Stimulated activated CD8-positive, alpha-beta memory T cell treated with anti-CD3 and anti-CD28 coated beads, Interleukin-12 subunit alpha, Interleukin-12 subunit beta, amount 100 ng/mL, for 1 hour (primary cell): ENCODE results near the gene AUTS2.

ENCODE experiments used
- DNase-seq: peaks from one replicate; pipeline ENCODE4 v3.0.0-alpha.2; 2020; ENCODE audit warnings: low read depth

The AUTS2 gene

DNA sequence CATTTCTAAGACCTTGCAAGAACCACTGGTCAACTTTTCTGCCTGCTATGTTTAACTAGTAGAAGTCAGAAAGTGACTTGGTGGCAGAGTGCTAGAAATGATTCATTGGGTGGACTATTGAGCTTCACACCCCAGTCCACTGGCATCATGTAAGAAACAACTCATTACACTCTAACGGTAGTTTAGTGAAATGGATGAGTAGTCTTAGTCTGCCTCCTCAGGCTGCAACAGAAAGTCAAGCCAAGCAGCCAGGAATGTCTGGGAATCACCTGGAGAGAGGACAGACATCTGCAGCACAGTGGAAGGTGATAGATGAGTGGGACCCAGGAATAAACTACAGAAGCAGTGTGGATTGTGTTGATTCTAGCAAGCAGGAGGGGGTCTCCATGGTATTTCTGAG, 125.4 kb downstream of the AUTS2 start:
- DNase-seq: no peak

DNA sequence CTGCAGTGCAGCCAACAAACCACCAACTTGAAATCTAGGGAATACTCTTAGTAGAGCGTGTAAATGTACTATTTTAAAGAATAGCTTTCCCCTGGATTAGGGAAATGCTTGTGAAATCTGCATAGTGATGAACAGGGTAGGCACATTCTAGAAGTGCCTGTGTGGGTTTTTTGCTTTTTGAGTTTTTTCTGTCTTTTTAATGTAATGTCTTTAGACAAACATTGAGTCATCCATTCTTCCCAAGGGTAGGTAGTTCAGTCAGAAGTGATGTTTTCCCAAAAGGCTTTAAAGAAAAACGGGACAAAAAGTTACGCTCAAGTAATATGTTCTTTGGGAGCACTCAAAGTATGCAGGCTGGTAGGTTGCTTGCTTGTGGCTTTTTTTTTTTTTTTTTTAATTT, 130.0 kb downstream of the AUTS2 start:
- no peak for DNase-seq

DNA sequence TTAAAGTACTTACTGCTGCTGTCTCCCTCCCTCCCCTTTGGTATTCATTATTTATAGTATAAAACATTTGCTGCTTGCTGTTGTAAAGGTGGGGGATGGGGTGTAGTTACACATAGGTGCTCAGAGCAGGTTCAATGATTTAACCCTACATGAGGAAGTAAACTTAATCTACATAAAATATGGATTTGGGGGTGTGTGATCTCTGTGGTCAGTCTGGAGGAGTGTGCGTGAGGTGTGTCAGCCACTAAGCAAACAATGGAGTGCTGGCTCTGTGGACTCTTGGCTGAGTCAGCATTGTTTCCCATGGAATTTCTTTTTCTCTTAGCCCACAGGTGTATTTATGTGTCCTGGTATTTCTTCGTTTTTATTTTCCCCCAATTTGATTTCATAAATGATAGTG, 133.9 kb downstream of the AUTS2 start:
- no peak for DNase-seq

DNA sequence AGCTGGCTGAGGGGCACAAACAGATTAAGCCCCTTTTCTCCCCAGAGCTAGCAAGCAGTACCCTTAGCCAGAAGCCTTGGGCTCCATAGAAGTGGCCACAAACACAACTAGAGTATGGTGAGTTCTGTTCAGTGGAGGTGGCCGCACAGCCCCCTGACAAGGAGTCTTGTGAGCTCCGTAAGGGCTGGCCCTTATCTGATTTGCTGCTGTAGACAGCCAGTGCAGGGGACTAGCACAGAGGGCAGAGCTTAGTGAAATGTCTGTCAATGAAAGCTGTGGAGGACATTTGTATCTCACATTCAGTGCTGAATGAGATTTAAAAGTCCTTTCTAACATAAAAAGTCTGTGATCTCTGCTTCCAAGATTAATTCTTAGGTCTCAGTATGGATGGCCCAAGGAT, 137.3 kb downstream of the AUTS2 start:
- DNase-seq: no peak

DNA sequence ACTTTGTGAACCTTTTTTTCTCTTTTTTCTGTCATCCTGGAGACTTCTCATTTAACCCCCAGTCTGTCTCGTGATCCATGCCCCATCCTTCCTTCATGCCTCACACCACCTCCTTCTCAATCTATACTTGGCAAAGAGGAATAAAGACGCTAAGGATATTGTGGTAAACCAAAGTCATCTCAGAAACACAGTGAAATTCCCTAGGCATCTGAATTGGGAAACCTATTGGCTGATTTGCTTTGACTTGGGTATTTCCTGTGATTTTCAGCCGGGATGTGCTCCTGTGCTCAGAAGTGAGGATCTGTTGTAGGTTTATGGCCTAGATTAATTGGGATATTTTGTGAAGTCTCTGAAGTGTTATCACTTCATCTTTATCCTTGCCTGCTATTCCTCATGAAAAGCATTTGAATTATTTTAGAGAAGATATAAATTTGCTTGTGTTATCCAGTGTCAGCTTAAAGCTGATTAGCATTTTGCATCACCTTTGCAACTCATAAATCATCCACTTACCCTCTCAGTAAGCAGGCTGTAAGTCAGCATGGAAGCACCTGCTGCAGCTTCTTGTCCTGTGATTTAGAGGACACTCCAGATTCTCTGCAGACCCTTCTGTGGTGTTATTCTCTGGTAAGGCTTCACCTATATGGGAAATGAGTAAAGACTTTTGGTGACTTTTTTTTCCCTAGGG, 138.0 kb downstream of the AUTS2 start:
- no peak for DNase-seq

DNA sequence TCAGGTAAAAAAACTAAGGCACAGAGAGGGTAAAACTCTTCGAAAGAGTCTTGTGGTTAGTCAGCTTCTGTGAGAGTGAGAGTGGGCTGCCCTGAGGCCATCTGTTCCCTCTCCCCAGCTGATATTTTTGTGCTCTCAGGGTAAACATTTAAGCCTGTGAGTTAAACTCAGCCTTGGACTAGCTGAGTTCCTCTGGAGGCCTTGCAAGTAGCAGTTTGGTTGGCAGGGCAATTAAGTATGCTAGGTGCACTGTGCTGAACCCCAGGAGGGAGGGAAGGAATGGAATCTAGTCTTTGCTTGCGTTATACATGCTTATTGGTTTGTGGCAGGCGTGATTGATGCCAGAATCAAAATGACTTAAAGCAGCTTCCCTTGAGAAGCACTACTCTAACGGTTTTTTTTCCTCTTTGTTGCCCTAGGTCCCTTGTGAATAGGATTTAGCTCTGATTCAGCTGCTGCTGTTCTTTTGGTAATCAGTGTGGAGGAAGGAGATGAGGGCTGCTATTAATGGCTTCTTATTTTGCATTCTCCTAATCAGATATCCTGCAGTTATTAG, 140.2 kb downstream of the AUTS2 start:
- no peak for DNase-seq

DNA sequence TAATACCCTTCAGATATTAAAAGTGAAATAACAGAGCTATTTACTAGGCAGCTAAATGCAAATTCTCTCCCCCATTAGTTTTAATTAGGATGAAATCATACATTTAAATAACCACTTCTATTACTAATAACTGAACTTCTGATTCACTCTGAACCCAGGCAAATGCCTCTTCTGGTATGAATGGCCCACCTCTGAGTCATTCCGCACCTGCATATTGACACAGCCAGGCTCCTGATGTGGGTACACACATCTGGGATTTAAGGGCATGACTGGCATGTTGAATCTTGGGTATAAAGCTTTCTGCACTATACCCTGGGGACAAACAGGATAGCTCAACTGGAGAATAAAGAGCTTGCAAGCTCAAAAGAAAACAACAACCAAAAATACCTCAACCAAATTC, 140.9 kb downstream of the AUTS2 start:
- DNase-seq: no peak

DNA sequence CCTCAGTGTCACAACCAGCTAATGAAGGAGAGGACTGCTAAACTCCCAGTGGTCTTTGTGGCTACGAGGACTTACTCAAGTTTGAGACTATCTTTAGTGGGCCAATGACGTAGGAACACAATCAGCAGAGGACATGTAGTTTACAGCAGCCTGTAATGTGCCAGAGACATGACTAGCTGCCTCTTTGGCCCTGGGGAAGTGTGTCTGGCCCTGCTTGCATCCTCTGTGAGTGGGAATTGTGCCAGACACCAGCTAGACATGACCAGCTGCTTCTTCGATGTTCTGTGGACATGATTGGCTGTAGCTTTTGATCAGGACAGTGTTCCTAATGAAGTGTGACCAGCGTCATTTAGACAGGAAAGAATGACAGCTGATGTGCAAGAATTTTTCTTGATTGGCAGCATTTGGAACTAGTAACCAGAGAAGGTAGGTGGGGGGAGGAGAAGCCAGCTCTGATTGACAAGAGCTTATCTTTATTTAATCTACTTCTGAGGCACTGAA, 141.7 kb downstream of the AUTS2 start:
- no peak for DNase-seq

DNA sequence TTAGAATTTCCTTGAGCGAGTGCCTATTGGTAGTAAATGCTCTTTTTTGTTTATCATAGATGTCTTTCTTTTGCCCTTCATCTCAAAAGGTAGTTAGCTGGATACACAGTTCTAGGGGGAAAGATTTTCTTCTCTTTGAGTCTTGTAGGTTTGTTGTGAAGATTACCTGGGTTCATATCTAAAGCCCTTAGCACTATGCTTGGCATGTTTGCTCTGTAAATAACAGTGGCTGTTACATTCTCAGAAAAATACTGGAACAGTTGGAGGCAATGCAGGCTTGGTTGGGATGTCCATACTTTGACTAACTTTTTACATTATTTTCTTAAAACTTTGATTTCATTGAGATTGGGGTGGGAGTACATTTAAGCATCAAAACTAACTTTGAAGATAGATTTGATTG, 144.0 kb downstream of the AUTS2 start:
- DNase-seq: no peak

DNA sequence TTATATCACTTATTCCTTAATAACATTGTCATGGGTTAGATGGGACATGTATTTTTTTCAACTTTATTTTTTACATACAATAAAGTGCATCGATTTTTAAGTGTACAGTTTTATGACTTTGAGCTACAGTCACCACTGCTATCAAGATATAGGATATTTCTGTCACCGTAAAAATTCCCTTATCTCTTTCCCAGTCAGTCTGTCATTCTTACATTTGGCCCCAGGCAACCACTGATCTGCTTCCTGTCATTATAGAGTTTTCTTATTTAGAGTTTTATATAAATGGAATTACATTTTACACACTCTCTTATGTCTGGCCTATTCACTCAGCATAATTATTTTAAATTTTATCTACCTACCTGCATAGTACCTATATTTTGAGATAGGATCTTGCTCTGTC, 145.2 kb downstream of the AUTS2 start:
- DNase-seq: no peak

DNA sequence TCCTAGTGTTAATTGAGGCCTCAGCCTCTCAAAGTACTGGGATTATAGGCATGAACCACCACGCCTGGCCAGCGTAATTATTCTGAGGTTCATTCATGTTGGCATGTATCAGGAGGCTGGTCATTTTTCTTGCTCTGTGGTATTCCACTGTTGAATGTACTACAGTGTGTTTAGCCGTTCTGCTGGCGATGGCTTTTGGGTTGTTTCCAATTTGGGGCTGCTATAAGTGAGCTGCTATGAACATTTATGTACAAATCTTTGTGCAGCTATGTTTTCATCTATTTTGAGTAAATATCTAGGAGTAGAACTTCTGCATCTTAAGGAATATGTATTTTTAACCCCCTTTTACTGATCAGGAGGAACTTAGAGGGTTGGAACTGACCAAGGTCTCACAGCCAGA, 145.8 kb downstream of the AUTS2 start:
- no peak for DNase-seq

DNA sequence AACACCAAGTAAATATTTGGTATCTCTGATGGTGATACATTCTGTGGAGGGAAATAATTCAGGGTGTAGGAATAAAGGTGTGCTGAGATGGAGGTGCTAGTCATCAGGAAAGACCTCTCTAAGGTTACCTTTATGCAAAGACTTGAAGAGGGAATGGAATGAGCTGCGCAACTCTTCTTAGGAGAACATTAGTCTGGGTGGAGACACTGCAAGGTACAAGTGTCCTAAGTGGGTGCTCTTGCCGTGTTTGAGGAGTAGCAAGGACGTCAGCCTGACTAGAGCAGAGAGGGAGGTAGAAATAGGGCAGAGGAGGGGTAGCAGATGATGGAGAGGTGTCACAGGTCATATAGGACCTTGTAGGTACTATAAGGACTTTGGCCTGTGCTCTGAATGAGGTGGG, 148.1 kb downstream of the AUTS2 start:
- no peak for DNase-seq

DNA sequence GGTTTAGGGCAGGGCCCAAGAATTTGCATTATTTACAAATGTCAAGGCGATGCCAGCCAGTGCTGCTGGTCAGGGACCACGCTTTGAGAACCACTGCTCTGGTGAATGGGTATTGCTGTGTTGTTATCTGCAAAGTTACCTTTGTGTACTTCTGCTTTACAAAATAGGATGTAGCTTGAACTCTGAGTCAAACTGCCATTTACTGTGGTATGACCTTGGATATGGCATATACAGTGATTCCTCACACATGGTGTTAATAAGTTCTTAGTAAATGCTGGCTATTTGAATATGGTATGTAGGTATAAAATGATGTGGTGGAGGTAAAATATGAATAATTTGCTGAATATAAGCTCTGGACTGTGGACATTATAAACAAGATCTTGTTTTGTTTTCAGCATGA, 148.9 kb downstream of the AUTS2 start:
- DNase-seq: no peak

DNA sequence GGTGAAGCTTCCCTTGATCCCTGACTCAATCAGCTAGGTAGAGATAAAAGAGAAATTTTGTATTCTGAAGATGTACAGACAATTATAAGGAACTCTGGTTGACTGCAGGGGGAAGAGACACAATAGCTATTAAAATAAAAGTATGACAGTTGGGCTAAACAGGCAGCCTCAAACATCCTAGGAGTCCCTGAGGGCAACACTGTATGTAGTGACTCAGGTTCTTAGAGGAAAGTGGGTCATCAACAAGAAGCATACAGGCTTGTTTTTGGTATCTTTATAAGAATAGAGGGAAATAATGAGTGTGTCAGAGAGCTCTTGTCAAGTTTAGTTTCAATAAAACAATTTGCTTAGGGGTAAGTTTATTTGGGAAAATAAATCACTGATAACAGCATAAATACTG, 150.3 kb downstream of the AUTS2 start:
- DNase-seq: no peak

DNA sequence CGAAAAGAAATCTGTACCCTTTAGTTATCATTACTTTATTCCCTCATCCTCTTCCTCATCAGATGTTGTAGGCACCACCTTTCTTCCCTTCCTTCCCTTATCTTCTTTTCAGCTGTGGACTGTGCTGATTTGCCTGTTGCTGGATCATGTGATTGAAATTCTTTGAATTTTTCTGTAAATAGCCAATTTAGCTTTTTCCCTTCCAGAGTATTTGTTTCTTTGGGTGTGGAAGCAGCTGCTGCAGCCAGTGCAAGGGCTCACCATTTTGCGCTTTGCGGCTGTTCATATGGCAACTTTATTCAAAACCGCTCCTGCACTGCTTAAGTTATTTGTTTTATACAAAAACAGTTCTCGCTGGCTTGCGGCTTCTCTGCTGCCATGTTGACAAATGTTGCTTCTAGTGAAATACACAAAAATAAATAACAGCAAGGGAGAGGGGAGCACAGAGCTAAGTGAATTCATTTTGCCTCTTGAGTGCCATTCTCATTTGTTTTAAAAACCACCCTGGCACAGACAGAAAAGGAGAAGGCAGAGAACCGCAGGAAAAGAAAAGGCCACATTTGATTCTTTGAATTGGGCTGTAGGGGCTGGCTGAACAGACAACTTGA, 151.2 kb downstream of the AUTS2 start:
- DNase-seq: no peak

DNA sequence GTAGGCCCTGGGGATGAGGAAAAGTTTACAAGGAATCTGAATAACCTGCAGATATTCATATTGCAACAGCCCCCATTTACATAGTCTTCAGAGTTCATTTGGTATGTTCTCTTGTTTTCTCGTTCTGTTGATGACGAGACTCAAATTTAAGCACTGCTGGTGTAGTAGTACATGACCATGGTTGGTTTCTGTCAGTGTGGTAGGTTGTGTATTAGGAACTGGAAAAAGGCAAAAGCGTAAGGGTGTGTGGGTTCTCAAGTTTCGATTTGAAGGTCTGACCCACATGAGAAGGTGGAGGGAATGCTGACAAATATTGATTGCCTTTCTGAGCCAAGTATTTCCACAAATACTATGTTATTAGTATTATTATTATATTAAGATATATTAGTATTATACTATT, 151.7 kb downstream of the AUTS2 start:
- DNase-seq: no peak

DNA sequence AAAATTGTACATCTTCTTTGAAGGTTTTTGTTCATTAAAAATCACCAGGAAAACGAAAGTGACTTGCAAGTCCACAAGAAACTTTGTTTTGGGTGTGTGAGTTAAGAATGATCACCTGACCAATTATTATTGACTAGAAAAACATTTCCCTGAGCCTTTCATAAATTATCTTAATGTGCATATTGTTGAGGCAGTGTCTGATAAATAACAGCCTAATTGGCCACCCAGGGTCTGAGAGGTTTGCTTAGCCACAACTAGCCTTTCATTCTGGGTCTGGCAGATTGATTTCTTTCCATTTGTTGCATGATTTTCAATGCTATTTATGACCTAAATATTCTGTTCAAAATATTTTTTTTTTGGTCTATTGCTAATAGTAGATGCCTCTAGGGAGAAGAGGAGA, 152.8 kb downstream of the AUTS2 start:
- no peak for DNase-seq

DNA sequence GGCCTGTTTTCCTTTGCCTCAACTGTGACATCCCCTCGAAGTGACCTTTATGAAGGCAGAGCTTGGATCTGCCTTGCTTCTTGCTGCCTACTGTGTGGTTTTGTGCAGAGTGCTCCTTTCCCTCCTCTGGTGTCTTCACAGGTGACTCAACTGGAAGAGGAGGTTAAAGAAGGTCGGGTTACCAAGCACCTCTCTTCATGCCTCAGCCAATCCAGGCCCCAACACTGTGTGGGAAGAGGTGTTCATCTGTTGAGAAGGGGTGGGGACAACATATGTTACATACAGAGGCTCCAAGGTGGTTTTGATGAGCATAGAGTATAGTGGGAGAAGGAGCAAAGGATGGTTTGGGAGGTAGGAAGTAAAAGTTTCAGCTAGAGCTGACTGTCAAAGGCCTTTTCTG, 155.7 kb downstream of the AUTS2 start:
- DNase-seq: no peak

DNA sequence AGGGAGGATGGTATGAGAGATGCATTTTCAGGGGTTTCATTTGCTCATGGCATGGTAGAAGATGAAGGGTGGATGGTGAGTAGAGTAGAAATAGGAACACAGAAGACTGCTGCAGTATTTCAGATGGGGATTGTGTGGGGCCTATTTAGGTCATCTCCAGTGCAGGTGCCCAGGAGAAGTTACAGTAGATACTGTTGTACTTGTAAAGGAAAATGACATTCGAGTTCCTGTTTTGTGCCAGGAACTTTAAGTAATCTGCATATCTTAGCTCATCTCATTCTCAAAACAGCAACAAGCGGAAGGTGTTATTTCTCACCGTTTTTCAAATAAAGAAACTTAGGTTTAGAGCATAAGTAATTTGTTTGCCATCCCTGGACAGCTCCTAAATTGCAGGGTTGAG, 156.2 kb downstream of the AUTS2 start:
- no peak for DNase-seq

DNA sequence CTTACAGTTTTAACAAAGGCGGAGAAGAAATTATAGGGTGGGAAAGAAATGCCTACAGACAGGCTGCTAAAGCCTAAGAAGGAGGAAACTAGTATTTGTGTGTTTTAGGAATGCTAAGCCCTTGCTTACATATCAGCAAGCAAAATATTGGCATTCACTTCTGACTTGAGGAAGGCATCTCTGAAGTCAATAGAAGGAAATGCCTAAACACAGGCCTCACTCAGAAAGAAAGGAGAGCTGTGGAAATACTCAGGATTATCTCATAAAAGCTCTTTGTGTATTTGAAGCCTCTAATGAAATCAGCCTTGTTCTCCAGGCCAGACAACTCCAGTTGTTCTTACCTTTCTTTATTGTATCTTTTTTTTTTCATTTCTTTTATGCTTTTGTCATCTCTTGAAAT, 158.0 kb downstream of the AUTS2 start:
- no peak for DNase-seq

DNA sequence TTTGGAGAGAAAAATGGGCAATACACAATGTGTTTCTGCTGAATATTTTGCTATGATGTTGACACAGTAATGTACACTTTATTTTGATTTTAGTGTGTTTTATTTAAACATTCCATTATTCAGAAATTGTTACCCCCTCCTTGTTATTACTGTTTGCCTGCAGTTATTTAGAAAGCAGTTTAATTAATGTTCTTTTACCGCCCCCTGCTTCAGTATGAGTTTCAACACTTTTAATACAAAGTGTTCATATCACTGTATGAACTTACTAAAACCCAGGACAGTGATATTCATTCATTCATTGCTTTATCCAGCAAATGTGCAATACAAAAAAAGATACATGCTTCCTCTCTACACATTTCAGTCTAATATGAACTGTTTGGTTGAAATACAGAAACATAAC, 159.3 kb downstream of the AUTS2 start:
- no peak for DNase-seq

DNA sequence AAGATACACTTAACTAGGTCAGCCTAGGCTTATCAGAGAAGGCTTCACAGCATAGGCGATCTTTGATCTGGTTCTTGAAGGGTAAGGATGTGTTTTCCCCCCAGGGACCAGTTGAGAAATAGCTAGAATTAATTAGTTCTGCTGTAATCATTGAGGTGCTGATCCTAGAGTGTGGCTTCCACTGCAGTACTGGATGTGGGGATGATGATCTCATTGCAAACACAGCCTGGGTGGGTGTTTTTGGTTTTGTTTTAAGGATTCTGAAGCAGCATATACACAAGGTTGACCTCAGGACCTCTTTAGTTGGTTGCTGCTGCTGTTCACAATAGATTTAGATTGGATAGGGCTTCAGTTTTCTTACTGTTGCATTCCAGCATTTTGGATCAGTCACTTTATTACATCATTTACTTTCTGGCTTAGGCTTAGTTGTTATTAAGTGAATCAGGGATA, 159.7 kb downstream of the AUTS2 start:
- DNase-seq: no peak

DNA sequence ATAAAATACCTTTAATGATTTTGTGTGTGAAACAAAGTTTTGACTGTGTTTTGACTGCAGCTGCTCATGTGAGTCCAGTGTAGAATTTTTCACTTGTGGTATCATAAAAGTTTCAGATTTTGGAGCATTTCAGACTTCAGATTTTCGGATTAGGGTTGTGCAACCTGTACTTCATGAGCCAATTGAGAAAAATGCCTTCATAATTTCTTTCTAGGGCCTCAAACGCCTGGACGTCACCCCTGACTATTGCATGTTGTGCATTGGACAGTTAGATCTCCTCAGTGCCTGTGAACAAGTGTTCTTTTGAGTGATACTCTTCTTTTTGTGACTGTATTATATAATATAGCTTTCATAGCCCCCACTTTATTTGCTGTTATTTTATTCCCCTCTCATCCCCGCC, 161.1 kb downstream of the AUTS2 start:
- DNase-seq: no peak
